CD4-positive, alpha-beta T cell treated with Interleukin-17A for 1 hour (primary cell): ENCODE data around the gene HOPX.
"Not testable (repeated sequence)": the region's sequence is repeated elsewhere in the genome, so short reads cannot be mapped to it uniquely, and the experiment has no call there.

Source experiments
- DNase-seq: peaks from one replicate; pipeline ENCODE4 v3.0.0-alpha.2; 2020

HOPX gene

DNA sequence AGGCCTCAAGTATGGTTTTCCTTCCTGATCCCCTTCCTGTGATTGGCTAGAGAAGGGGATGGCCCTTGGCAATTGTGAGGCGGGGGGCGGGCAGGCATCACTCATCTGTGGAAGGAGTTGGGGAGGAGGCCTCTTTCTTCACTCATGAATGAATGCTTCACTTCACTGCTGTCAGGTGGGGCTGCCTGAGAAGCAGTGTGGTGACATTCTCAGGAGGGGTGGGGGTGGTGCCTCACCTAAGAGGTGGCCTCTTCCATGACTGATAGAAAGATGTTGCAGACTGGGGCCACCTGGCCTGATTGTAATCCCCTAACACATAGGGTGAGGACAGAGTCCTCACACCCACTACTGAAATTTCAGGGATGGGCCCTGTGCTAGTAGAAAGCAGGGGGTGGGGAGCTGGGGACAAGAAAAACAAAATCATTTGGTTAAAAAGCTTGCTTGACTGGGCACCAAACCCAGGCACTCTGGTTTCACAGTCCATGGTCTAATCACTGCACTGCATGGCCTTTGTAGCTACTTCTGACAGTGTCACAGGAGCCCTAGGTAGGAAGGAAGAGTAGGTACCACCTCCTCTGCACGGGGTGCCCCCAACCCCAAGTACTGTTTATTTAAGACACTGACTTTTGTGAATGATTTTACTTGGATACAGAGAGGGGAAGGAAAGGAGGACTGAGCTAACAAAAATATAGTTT lies 5.6 kb upstream of the HOPX start:
- no peak for DNase-seq

GRCh38 chr4:56684320-56685050 lies 3.4 kb upstream of the HOPX start:
- no peak for DNase-seq

GRCh38 chr4:56683455-56683854 lies 2.4 kb upstream of the HOPX start:
- DNase-seq, result no peak

DNA sequence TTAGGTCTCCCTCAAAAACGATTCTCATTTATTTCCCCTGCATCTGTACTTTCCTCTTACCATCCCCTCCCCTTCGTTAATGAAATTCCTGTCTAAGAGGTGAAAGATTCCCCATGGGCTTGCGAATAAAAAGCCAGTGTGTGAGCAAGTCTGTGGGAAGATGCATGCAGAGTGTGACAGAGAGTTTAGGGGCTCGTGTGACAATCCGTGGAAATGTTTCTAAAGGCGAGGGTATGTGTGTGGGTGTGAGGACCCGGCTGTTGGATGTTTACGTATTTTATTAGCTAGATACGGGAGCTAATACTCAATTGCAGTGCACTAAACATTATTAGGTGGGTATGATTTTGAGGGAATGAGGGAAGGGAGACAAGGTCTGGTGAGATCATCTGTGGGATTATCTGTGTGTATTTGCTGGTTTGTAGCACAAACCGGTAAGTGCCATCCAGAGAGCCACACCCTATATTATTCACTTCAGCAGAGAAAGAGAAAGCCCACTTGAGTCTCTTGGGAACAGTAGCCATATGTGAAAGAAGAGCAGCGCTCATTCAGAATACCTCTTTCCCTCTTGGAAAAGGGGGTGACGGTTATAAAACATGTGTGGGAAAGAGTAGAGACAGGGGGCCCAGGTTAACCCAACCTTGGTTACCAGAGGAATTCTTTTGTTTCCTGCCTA lies 893 bp upstream of the HOPX start:
- DNase-seq, result no peak

DNA sequence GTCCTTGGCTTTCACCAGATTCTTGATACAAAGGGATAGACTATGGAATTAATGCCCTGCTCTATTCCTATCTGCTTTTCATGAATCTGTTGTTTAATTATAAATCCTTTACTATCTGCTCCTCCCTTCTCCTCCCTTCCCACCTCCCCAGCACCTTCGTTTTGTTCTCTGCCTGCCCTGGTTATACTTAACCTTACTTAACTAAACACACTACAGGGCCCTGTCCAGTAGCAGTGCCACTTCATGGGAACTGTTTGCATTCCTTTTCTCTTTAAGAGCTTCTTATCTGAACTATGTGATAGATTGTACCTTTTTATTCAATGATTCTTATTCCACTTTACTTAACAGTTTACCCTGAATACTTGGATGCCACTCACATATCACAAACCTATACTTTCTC lies 830 bp downstream of the HOPX start:
- no peak for DNase-seq

GRCh38 chr4:56677711-56678110 lies 3.4 kb downstream of the HOPX start:
- DNase-seq, result no peak

- no peak for DNase-seq
These were observed 6.1 kb downstream of the HOPX start for GRCh38 chr4:56674984-56675383.

- DNase-seq, result no peak
These were observed 9.2 kb downstream of the HOPX start for GRCh38 chr4:56671860-56672259.

DNA sequence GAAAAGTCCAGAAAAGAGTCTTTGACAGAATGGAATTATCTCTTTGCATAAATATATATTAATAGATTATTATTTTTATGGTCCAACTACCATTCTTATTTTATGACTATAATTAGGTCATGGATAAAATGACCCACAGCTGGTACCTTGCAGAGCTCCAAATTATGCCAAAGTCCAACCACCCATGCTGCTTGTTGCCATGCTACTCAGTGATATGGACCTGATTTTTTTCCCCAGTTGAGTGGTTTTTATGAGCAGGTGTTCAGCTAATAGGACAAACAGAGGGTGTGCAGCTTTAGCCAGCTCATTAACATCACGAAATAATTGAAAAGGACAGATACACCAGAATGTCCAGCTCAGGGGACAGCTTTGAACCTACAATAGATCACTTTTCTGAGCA lies 9.7 kb downstream of the HOPX start:
- DNase-seq, result no peak

- DNase-seq, result peak; percentile 22
These were observed 12.8 kb downstream of the HOPX start for GRCh38 chr4:56668267-56668666.

DNA sequence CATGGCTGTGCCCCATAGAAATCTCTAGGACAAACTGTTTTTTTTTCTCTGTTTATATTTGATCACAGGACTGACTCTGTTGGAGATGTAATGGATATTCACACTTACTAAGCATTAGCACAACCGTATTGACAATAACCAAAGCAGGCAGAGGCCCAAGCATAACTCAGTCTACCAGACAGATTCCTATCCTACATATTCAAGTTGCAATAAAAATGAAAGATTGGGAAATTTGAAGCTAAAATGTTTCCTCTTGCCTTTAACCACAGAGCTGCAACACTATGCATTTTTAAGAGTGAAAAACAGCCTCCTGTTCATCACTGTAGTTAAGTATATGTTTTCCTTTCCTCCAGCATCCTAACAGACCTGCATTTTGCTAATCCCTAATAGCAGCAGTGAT lies 13.7 kb downstream of the HOPX start:
- DNase-seq, result not testable (repeated sequence)

DNA sequence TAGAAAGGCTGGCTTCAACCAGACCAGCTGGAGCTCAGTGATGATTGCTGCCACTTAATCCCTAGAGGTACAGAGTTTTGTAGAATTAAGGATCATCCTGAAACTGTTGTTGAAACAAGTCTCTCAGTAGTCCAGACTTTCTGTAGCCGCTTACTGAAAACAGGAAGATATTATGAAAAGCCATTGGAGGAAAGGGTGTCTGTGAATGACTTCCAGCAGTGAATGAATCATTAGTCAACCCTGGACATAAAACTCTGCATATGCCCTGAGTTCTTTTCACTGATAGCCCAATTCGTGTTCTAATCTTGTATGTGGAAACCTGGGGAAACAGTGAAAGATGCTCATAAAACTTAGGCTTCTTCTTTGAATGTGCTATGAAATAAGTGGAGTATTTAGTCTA lies 14.8 kb downstream of the HOPX start:
- no peak for DNase-seq

GRCh38 chr4:56665781-56666180 lies 15.3 kb downstream of the HOPX start:
- no peak for DNase-seq

DNA sequence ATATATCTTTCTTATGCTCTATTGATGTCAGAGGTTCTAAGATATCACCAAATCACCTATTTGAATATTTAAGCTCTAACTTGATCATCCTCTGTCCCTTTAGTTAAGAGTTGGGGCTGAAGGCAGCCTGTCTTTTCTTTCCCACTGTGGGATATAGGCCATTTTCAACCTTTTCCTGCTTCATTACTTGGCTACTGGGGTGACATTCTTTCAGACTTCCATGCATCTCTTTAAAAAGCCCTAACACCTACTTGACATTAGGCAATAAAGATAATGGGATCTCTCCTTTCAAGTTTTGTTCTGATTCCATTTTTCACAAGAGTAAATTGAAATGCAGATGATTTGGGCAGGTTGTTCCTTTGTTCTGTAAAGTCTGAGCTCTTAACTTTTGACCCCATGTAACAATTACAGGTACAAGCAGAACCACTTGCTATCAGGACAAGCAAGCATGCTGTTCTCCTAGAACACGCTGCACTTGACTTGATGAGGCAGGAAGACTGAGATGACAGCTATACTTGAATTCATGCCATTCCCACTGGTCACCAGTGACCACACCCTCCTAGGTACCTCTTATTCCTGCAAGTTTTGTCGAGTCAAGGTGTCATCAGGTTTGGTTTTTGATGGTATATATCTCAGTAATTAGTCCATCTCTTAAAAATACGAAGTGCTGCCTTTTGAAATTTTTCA lies 18.2 kb downstream of the HOPX start:
- no peak for DNase-seq

GRCh38 chr4:56659946-56660345 lies 21.1 kb downstream of the HOPX start:
- no peak for DNase-seq

DNA sequence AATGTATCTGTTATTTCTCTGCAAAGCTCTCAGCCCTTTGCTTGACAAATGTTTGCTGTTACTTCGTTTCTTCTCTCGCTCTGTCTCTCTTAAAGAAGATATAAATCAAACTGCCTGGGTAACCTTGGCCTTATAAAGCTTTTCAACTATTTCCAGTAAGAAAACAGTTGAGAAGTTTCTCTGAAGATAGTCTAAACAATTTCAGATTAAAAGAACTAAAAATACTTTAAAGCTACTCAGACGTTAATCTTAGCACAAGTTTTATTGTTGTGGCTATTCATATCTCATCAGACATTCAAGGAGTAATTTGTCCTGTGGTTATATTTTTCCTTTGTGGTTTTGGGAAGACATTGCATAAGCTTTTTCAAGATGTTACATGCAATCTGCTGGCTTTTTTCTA lies 22.6 kb downstream of the HOPX start:
- no peak for DNase-seq

DNA sequence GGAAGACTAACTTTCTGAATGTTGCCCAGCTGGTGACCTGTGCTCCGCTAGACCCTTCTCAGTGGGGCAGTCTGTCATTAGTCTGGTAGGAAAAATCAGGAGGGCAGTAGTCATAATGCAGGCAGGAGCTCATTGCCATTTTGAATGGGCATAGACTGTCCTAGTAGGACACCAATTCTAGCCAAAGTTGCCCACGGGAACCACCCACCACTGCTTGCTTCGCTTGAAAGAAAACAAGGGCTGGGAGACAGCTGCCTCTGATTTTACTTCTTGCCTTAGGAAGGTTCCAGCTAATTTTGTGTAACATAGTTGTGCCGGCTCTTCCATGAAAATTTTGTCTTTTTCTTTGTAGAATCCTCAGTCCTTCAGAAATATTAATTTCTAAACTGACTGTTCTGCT lies 23.3 kb downstream of the HOPX start:
- DNase-seq, result no peak

GRCh38 chr4:56657128-56657527 lies 24.0 kb downstream of the HOPX start:
- DNase-seq, result no peak

GRCh38 chr4:56656346-56656643 lies 24.8 kb downstream of the HOPX start:
- DNase-seq, result peak; percentile 60

- DNase-seq, result peak; percentile 10
These were observed 25.3 kb downstream of the HOPX start for GRCh38 chr4:56655627-56656345.

GRCh38 chr4:56655209-56655626 lies 25.9 kb downstream of the HOPX start:
- DNase-seq, result no peak

- no peak for DNase-seq
These were observed 26.9 kb downstream of the HOPX start for GRCh38 chr4:56654238-56654632.
